ENCODE results near the gene TNIK.
"Not testable (repeated sequence)": the region's sequence is repeated elsewhere in the genome, so short reads cannot be mapped to it uniquely, and the experiment has no call there.

The TNIK gene

DNA sequence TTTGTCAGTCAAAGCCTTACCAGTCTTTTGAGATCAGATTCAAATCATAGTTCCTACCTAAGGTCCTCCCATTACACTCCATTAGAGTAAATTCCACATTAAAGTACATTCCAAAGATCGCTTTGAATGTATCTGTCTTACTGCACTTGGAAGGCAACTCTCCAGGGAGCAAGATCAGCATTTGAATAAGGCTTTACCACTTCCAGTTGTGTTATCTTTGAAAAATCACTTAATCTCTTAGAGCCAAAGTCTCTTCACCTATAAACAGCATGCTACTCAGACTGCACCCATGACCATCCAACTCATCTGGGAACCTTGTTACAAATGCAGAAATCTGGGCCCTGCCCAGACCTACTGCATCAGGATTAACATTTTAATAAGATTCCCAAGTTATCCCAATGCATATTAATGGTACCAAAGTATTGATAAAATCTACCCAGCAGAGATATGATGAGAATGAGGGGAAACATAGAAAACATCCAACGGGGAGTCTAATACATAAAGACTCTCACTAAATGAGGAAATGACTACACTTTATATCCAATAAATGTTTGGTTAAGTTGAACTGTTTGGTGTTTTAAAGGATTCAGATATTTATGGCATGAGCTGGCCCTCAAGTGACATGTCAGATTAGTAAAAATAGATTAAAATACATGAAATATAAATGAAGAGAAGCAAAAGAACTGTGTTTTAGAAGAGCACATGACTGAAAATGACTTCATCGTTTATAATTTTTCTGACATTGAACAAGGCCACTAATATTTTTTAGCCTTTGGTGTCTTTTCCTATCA, 75.9 kb downstream of the TNIK start:
- DNase-seq (ENCODE audit: low read depth) = no peak

DNA sequence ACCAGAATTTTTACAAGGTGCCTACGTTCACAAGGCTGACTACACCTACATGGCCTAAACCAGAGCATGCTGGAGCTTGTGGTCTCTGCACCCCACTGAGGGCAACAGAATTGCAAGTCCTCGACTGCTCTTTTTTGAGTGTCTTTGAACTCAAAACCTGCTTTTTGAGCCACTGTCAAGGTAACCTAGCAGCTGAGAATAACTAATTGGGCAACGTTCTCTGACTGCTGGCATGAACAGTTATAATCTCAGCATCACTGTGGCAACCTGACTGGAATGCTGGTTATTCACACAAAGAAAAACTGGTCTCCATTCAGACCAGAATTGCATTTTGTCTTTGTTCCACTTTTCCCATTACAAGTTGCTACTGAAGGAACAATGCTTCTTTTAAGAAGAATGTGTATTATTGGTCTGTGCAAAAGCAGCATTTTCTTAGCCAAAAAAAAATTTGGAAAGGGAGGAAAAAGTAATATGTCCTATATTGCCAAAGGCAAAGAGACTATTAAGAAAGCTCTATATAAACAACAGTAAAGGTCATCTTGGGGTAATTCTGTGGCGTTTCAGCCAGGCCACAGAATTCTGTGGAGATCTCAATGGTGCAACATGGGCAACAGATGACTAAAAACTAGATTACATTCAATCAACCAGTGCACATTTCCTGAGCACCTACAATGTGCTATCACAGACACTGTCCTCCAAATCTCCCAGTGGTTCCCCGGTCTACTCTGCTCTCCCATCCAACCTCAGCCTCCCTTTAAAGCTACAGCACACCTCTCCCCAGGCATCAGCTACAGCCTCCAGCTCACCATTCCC, 76.8 kb downstream of the TNIK start:
- no peak for DNase-seq (ENCODE audit: low read depth)

DNA sequence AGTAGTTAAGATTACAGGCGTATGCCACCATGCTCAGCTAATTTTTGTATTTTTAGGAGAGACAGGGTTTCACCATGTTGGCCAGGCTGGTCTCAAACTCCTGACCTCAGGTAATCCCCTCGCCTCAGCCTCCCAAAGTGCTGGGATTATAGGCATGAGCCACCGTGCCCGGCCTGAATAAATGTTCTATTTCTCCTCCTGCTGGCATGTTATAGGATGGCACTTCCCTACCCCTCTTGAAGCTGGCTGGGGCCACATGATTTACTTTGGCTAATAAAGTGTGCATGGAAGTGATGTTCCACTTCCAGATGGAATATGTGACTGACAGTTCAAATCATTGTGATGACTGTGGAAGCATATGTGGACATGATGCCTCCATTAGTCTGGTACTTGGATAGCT, 77.9 kb downstream of the TNIK start:
- DNase-seq (ENCODE audit: low read depth) = not testable (repeated sequence)

- DNase-seq (ENCODE audit: low read depth) = no peak
Observed at GRCh38 chr3:171380711-171381425, 79.3 kb downstream of the TNIK start.

- no peak for DNase-seq (ENCODE audit: low read depth)
Observed at GRCh38 chr3:171379961-171380483, 80.2 kb downstream of the TNIK start.

DNA sequence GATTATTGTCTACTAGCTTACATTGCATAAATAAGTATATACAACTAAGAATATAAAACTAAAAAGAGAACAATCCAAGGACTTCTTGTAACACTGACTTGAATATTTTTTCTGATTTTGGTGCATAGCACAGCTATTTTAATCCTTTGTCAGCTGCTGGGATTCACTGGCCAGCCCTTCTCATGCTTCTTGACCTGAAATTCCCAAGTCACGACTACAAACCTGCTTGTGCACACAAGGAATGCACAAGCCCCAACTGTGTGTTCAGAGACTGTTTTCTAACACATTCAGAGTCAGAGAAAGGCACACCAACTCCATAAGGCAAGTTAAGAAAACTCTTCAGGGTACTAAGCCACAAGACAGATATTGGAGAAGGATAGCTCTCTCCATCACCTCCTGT, 80.9 kb downstream of the TNIK start:
- DNase-seq (ENCODE audit: low read depth) = no peak

- DNase-seq (ENCODE audit: low read depth) = no peak
Observed at GRCh38 chr3:171378586-171378985, 81.6 kb downstream of the TNIK start.

DNA sequence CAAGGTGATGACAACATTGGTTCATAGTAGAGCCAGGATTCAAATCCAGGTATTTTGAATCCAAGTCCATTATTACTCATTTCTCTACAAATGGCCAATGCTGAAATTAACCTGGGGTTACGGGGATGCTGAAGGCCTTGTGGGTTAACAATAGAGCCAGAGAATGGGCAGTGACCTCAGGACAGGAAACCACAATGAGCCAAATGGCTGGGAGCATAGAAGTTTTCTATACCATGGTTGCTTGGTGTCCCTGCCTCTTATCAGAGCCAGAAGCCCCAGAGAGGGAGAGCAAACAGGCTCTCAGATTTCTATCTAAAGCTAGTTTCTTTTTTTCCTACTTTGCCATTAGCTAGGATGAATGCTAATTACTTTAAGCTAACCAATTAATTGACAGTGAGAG, 82.3 kb downstream of the TNIK start:
- DNase-seq (ENCODE audit: low read depth) = no peak

GRCh38 chr3:171376596-171376947, 83.6 kb downstream of the TNIK start:
- no peak for DNase-seq (ENCODE audit: low read depth)

DNA sequence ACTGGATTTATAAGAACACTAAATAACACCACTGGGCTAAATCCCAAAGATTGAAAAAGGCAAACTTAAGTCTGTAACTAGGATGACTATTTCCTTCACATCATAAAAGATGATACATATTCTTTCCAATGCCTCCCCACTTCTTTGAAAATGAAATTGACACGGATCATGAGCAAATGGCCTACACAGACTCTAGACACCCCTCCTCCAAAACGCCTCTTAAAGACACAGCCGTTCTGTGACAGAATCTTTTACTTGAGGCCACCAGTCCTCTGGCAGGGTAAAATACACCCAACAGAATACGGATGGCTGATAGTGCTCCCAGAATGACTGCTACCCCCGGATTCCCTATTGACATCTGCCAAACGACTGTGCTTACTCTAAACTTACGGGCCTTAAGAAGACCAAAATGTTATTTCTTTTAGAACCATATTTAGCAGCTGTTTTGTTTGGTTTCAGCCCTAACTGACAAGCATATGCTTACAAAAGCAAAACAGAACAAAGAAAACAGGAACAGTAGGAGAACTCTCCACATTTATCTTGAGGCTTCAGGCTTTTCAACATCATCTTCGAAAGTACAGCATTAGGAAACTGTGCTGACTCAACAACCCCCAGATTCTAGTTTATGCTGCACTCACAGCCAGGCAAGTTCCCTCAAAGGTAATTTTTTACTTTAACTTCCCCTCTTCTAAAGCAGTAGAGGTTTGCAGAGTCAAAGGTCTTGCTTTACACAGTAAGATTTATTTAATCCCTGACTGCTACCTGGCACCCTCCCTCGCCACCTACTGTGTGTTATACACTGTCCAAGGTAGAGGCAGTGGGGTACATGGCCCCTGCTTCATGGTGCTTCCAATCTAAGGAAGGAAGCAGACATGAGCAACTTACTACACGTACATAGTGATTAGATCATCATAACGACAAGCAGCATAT, 84.3 kb downstream of the TNIK start:
- DNase-seq (ENCODE audit: low read depth) = no peak

DNA sequence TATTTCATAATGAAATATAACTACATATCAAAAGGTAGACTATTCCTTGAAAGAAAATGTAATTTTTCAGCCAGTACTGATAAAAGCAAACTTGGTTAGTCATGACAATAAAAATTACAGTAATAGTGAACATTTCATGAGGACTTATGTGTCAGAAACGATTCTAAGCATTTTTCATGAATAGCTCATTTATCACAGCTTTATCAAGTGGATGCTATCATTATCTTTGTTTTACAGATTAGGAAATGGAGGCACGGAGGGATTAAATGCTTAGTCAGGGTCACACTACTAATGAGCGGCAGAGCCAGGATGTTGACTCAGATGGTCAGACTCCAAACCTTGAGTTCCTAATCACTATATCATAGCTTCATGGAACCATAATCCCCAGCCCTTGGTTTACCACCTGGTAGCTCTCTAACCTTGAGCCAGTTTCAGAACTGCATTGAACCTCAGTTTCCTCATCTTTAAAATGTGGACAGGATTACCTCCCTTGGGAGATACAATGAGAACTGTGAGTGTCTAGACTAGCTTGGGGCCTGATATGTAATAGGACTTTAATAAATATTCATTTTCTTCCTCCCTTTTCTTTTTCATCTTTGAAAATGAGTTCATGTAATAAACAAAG, 85.4 kb downstream of the TNIK start:
- no peak for DNase-seq (ENCODE audit: low read depth)

DNA sequence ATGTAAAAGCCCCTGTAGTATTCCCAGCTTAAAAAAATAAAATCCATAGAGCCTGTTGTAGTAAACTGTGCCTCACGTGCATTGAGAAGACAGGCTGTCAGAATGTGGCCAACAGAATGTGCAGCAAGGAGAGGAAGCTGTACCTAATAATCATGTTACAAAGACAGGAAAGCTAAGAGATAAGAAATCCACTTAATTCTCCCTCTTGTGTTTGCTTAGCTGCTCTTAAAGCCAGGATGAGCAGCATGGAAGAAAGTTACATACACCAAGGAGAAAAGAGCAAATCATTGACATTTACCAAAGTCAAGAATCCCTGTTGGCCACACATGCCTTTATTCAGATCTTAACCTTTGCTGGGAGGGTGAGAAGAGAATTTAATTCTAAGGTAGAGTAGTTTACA, 85.9 kb downstream of the TNIK start:
- no peak for DNase-seq (ENCODE audit: low read depth)

DNA sequence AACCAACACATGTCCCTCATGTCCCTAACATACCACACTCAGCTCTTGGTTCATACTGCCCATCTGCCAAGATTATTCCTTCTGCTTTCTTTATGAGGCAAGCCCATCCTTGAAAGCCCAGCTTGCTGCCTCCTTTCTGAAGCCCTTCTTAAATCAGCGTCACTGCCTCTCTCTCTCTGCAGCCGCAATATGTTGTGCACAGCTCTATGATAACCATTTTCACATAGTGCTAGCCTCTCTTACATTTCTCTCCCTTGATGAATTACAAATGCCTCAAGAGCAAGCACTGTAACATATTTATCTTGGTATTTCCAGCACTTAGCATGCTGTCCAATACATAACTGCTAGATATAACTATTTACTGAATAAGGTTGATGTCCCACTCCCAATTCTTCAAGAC, 86.5 kb downstream of the TNIK start:
- no peak for DNase-seq (ENCODE audit: low read depth)

DNA sequence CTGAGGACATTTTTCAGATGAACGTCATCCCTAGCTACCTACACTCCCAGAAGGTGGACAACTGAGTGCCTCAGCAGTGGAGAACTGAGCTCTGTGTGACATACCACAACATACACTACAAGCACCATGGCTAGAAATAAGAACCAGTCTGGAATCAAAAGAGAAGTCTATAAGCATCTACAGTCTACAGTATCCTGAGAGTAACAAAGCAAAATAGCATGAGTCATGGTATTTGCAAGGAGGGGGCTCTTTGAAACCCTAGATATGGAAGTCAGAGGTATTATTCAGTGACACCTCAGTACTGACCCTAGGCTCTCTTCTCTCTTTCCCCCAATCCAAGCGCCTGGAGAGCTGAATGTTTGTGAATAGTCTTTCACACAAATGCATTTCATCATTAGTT, 87.5 kb downstream of the TNIK start:
- DNase-seq (ENCODE audit: low read depth) = no peak

DNA sequence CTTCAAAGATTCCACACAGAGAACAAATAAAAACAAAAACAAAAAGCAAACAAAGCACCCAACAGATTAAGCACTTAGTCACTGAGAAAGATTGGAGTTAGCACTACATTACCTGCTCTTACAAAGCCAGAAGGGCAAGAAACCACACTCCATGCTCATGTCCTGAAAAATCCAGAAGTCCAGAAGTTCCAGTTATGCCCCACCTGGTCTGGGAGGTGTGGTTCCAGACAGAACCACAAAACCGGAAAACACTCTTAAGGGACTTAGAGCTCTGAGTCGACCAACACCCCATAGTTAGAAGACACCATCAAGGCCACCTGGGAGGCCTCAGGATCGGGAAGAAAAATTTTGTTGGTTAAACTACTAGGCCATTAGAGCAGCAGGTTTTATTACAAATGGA, 88.9 kb downstream of the TNIK start:
- DNase-seq (ENCODE audit: low read depth) = no peak

DNA sequence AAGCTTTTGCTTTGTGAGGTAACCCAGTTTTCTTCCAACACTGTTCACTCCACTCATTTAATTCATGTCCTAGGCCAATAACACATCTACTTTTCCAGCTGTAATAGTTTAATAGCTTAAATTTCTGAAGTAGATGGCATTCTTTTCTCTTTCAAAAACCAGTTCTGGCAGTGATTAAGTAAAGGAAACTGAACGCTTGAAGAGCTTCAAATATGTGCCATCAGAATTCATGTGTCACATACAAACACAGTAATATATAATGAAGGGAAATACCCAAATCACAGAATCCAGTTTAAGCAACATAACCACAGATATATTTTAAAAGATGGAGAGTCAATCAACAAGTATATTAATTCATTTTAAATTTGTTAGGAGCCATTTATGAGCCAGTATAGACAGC, 91.0 kb downstream of the TNIK start:
- DNase-seq (ENCODE audit: low read depth) = no peak

GRCh38 chr3:171366738-171367137, 93.5 kb downstream of the TNIK start:
- DNase-seq (ENCODE audit: low read depth) = not testable (repeated sequence)

GRCh38 chr3:171366043-171366442, 94.2 kb downstream of the TNIK start:
- DNase-seq (ENCODE audit: low read depth) = no peak

DNA sequence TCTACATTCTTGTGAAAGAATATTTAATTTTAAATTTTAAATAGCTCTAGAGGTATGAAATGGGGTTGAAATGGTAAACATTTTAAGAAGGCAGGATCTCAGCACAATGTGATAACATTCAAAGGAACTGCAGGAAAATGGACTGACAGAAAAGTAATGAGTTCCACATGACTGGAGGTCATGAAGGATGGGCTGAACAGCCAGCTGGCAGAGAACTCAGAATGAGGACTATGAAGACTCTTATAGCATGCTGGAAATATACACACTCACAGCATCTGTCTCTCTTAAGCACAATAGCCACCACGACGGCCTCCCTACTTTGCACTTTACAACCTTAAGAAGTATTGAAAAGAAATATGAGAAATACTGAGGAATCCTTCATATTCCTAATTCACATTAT, 94.7 kb downstream of the TNIK start:
- no peak for DNase-seq (ENCODE audit: low read depth)

GRCh38 chr3:171364500-171364899, 95.7 kb downstream of the TNIK start:
- DNase-seq (ENCODE audit: low read depth) = no peak

DNA sequence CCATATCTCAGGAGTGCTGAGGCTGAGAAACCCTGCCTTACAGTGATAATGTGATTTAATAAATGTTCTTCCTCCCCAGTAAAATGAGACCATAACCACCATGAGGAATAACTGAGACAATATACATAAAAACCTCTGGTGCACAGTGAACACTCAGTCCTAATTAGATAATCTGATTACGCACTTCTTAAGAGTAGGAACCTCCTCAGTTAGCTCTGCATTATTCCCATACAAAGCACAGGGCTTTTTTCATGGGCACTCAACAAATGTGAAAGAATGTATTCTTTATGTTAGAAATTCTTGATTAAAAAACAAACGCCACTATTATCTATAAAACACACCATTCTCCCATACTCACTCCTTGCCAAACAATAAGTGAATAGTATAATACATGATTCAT, 97.0 kb downstream of the TNIK start:
- no peak for DNase-seq (ENCODE audit: low read depth)

Data from stimulated activated CD8-positive, alpha-beta memory T cell treated with anti-CD3 and anti-CD28 coated beads, Interleukin-7, amount 100 ng/mL, for 24 hours (primary cell).